GM23338 (cell line): ENCODE measurements around the gene MASP2.

ENCODE experiments used
- CREB1 ChIP-seq: fragments of 250-450 bp; sonication (Bioruptor Pico); IDR thresholded peaks from 2 replicates; pipeline ENCODE4 v1.5.0; 2020; ENCODE audit warnings: low read depth, mild to moderate bottlenecking, moderate library complexity
- EZH2 ChIP-seq: fragments of 200-600 bp; sonication (generic); IDR thresholded peaks from one replicate; pipeline ENCODE4 v1.8.0; 2017; ENCODE audit warnings: antibody characterized with exemption, mild to moderate bottlenecking, low read depth; ENCODE audit not compliant: unreplicated experiment
- EZH2phosphoT487 ChIP-seq: fragments of 200-600 bp; sonication (generic); IDR thresholded peaks from one replicate; pipeline ENCODE4 v1.8.1; 2018; ENCODE audit warnings: antibody characterized with exemption; ENCODE audit not compliant: unreplicated experiment
- JUNB ChIP-seq: IDR thresholded peaks from one replicate; pipeline ENCODE4 v1.6.1; 2016; ENCODE audit warnings: antibody characterized with exemption; ENCODE audit not compliant: unreplicated experiment
- POLR2AphosphoS5 ChIP-seq: IDR thresholded peaks from 2 replicates; pipeline ENCODE4 v1.6.1; 2016; ENCODE audit warnings: antibody characterized with exemption, low read depth
- TF ChIP-seq, protein P1 (sequence below), 2 experiments: fragments of 200-600 bp in 1 of 2; sonication (generic) in 1 of 2; conservative IDR thresholded peaks; 2 replicates each; pipeline versions ENCODE4 v1.5.1 to v1.6.1; 2016 to 2017; ENCODE audit warnings: antibody characterized with exemption in 2 of 2, low read depth in 2 of 2, mild to moderate bottlenecking in 2 of 2, moderate library complexity in 1 of 2

DNA sequence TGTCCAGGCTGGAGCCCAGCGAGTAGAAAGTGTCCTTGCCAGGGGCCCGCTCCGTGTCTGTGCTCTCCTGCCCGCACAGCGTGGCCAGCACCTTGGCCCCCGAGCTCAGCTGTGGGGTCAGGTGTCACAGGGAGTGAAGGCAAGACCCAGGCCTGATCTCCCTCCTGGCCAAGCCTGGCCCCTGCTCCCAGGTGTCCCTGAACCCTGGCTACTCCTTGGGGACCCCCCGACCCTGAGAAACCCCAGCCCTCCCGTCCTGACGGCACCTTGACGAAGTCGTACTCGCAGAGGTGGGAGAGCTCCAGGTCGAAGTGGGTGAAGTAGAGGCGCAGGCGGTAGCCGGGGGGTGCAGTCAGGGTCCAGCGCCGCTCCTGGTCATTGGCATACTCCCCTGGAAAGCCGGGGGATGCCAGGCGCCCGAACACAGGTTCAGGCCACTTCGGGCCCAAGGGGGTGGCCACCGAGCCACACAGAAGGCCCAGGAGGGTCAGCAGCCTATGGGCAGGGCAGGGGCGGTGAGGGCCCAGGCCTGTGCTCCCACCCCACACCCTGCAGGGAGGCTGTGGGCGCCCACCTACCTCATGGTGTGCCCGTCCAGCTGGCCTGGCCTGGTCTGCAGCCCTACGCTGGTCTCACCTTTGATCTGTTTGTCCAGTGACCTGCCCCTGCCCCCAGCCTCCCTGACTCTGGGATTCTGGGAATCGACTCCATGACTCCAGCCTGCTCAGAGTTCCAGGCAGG lies at the start of gene MASP2:
- TF ChIP-seq, protein P1, sequence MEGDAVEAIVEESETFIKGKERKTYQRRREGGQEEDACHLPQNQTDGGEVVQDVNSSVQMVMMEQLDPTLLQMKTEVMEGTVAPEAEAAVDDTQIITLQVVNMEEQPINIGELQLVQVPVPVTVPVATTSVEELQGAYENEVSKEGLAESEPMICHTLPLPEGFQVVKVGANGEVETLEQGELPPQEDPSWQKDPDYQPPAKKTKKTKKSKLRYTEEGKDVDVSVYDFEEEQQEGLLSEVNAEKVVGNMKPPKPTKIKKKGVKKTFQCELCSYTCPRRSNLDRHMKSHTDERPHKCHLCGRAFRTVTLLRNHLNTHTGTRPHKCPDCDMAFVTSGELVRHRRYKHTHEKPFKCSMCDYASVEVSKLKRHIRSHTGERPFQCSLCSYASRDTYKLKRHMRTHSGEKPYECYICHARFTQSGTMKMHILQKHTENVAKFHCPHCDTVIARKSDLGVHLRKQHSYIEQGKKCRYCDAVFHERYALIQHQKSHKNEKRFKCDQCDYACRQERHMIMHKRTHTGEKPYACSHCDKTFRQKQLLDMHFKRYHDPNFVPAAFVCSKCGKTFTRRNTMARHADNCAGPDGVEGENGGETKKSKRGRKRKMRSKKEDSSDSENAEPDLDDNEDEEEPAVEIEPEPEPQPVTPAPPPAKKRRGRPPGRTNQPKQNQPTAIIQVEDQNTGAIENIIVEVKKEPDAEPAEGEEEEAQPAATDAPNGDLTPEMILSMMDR (conservative IDR thresholded peaks at IDR 0.05; ENCODE audit: low read depth in 2 of 2), result no peak
- TF ChIP-seq POLR2AphosphoS5, result no peak
- TF ChIP-seq EZH2phosphoT487, result no peak
- TF ChIP-seq EZH2, result no peak
- TF ChIP-seq CREB1 (CRISPR knock-in tag), result no peak
- TF ChIP-seq JUNB, result no peak
